Lung (tissue), 12 donors: ENCODE measurements around the gene LRCH3. TPM values are rescaled to one million over a fixed set of nuclear protein-coding genes. Genes with fewer than 3 reads are reported as not detected.

Experiments
- ATAC-seq: fragments of 200-7000 bp; cut with Tn5 transposase; one replicate; pipeline ENCODE4 v1.9.1; 2020; ENCODE audit warnings: moderate number of reproducible peaks; ENCODE audit not compliant: insufficient read depth, low FRiP score
- DNase-seq, 3 donors: peaks; one replicate each; pipeline ENCODE4 v3.0.0-alpha.2; 2013 to 2017
- H3K27ac ChIP-seq, 2 donors: one replicate each; pipeline ENCODE4 v1.5.1; 2013; ENCODE audit warnings: mild to moderate bottlenecking in 2 of 2, moderate library complexity in 2 of 2, control low read depth in 1 of 2, inconsistent platforms in 1 of 2, low read depth in 1 of 2, low read length in 1 of 2
- H3K27me3 ChIP-seq, 3 donors: one replicate each; pipeline ENCODE4 v1.5.1; 2013; ENCODE audit warnings: low read length in 2 of 3; ENCODE audit not compliant: control insufficient read depth in 3 of 3, insufficient read depth in 3 of 3
- H3K36me3 ChIP-seq, 4 donors: one replicate each; pipeline ENCODE4 v1.5.1; 2013; ENCODE audit warnings: low read length in 4 of 4, mild to moderate bottlenecking in 1 of 4, moderate library complexity in 1 of 4; ENCODE audit not compliant: control insufficient read depth in 4 of 4, insufficient read depth in 4 of 4
- H3K4me1 ChIP-seq, 5 donors: one replicate each; pipeline ENCODE4 v1.5.1; 2013; ENCODE audit warnings: low read length in 5 of 5, mild to moderate bottlenecking in 2 of 5, moderate library complexity in 1 of 5; ENCODE audit not compliant: control insufficient read depth in 5 of 5, insufficient read depth in 5 of 5
- H3K4me3 ChIP-seq: one replicate; pipeline ENCODE4 v1.5.1; 2013; ENCODE audit warnings: mild to moderate bottlenecking, control low read depth, moderate library complexity
- H3K9ac ChIP-seq, 2 donors: one replicate each; pipeline ENCODE4 v1.5.1; 2013; ENCODE audit warnings: low read length in 2 of 2, control low read depth in 1 of 2; ENCODE audit not compliant: insufficient read depth in 1 of 2
- H3K9me3 ChIP-seq, 4 donors: one replicate each; pipeline ENCODE4 v1.5.1; 2013; ENCODE audit warnings: low read length in 3 of 4, mild to moderate bottlenecking in 1 of 4, moderate library complexity in 1 of 4; ENCODE audit not compliant: control insufficient read depth in 4 of 4, insufficient read depth in 3 of 4
- WGBS, 2 donors: extraction: QIAGEN DNeasy Blood & Tissue Kit; methylation state at CpG; one replicate each; pipeline ENCODE4 v1.1.7; 2013; 5-methylcytosine and 5-hydroxymethylcytosine counted together
- polyA plus RNA-seq, 2 donors: library from polyadenylated mRNA; stranded (reverse); fragments of 200-250 nt; gene quantifications; one replicate each; pipeline ENCODE4 v1.2.1, GENCODE V29; 2013
- total RNA-seq, 2 donors: library from RNA; depleted of rRNA in 1 of 2; stranded (reverse); fragments of >200 nt in 1 of 2; gene quantifications; one replicate each; pipeline ENCODE4 v1.2.1, GENCODE V29; 2014 to 2021
- TF ChIP-seq, protein P1 (sequence below): IDR thresholded peaks from 2 replicates; pipeline ENCODE4 v1.5.1; 2012; ENCODE audit warnings: mild to moderate bottlenecking; ENCODE audit errors: control extremely low read depth, extremely low read depth
- donor health status: control.
- donor health status: control.
- donor health status: Bipolar disorder and iron deficiency.
- donor health status: healthy.
- donor health status: DM: yes; HTN: yes; CAD: no.

The LRCH3 gene
- total and polyA plus RNA-seq, 4 donors = 7.7 to 228 (median 26.1) TPM

DNA sequence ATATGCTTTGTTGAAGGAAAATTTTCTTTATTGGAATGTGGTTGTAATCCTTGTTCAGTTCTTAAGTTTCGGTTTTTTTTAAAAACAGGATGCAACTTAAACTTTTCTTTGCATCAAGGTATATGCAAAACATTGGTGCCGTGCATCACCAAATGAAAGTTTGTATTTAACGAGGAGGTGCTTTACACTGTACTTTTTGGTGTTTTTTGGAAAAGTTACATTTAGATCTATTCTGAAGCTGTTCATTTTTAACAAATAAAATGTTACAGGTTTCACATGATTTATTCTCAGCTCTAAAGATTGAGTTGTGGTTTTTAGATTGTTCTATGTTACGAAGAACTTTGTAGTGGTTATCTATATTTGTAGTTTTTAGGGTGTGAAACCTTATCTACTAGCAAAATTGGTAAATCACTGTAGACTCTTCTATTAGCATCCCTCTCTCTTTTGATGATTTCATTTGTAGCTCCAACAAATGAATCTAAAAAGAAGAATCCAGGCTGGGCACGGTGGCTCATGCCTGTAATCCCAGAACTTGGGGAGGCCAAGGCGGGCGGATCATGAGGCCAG, 7.0 kb upstream of the LRCH3 start:
- no peak overlapping the region for H3K9ac ChIP-seq
- peaks cover 0 to 5% (median 0%) of the 10 kb centered on the region in 4 donors for H3K9me3 ChIP-seq
- H3K27ac ChIP-seq = no peak overlapping the region
- ATAC-seq (no peak), DNase-seq (no peak)
- H3K4me3 ChIP-seq = no peak overlapping the region
- WGBS, 2 donors = 95 to 96% methylated on average over 7 of the region's 7 CpGs
- H3K36me3 ChIP-seq = peaks cover 9 to 26% (median 16%) of the 10 kb centered on the region in 4 donors
- TF ChIP-seq, protein P1, sequence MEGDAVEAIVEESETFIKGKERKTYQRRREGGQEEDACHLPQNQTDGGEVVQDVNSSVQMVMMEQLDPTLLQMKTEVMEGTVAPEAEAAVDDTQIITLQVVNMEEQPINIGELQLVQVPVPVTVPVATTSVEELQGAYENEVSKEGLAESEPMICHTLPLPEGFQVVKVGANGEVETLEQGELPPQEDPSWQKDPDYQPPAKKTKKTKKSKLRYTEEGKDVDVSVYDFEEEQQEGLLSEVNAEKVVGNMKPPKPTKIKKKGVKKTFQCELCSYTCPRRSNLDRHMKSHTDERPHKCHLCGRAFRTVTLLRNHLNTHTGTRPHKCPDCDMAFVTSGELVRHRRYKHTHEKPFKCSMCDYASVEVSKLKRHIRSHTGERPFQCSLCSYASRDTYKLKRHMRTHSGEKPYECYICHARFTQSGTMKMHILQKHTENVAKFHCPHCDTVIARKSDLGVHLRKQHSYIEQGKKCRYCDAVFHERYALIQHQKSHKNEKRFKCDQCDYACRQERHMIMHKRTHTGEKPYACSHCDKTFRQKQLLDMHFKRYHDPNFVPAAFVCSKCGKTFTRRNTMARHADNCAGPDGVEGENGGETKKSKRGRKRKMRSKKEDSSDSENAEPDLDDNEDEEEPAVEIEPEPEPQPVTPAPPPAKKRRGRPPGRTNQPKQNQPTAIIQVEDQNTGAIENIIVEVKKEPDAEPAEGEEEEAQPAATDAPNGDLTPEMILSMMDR = no peak
- H3K4me1 ChIP-seq = peaks cover 0 to 6% (median 0%) of the 10 kb centered on the region in 5 donors
- H3K27me3 ChIP-seq = no peaks in the 10 kb centered on the region

DNA sequence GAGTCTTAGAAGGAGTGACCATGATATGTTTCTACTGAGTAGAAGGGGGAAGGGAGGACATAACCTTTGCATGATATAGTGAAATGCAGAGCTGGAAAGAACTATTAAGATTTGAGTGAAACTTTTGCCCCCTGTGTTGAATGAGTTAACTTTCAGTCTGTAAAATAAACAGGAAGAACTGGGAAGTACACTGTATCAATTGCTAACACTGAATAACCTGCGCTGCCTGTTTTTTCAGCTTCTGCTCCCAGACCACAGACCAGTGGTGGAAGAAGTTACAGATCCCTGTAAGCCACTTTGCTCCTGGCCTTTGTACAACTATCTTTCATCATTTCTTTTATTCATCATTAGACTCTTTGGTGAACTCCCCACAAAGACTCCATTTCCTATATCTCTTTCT, 3.6 kb upstream of the LRCH3 start:
- peak in 1 of 3 donors; percentile 39 for DNase-seq
- no peaks in the 10 kb centered on the region for H3K27me3 ChIP-seq
- no peak overlapping the region for H3K27ac ChIP-seq
- peaks cover 0 to 8% (median 3%) of the 10 kb centered on the region in 4 donors for H3K36me3 ChIP-seq
- H3K4me1 ChIP-seq = peaks cover 0 to 6% (median 0%) of the 10 kb centered on the region in 5 donors
- no peaks in the 10 kb centered on the region for H3K9me3 ChIP-seq
- no peak for ATAC-seq
- TF ChIP-seq, protein P1 = no peak
- WGBS, 2 donors = 23 to 38% methylated on average over 1 of the region's 1 CpG
- H3K4me3 ChIP-seq = no peak overlapping the region
- H3K9ac ChIP-seq = no peak overlapping the region

DNA sequence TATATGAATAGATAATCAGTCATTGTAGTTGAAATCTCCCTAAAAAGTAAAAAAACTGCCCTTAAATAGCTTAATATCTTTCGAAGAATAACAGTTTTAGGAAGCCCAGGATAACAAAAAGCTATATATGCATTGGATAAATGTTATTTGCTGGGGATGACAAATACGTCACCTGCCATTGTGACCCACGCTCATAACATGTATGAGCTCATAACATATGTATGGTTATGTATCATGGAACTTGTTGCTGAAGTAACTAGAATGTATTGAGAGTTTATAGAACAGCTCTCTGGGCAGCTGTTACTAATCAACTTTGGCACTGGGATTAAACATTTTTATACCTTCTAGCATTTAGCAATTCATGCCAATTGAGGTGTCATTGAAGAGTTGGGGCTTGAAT, 1.7 kb upstream of the LRCH3 start:
- Histone ChIP-seq H3K27ac (no peak overlapping the region), H3K9me3 (no peaks in the 10 kb centered on the region), H3K4me3 (no peak overlapping the region), H3K9ac (no peak overlapping the region), H3K27me3 (no peaks in the 10 kb centered on the region), H3K4me1 (peaks cover 0 to 21% (median 6%) of the 10 kb centered on the region in 5 donors), H3K36me3 (peaks cover 0 to 3% (median 1%) of the 10 kb centered on the region in 4 donors)
- no peak for DNase-seq
- TF ChIP-seq, protein P1 = no peak
- 94 to 96% methylated on average over 3 of the region's 3 CpGs for WGBS, 2 donors
- no peak for ATAC-seq

DNA sequence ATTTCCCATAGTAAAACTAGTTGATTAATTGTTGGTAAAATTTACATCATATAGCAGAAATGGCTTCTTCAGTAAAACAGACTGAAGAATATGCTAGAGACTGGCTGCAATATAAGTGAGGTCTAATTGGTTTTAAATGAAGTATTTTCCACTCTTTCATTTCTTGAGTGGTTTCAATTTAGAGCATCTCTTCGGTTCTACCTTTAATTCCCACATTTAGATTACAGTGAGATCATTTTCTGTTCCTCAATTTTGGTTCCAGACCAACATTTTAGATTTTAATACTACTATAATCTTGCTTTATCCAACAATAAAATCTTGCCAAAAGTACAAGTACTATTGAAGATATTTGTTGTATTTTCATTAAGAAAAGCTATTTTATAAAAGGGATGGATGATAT, 1.0 kb upstream of the LRCH3 start:
- TF ChIP-seq, protein P1 = no peak
- DNase-seq = no peak

More for the DNA sequence above, 1.0 kb upstream of the LRCH3 start:
- H3K9ac ChIP-seq = no peak overlapping the region
- H3K27me3 ChIP-seq = no peaks in the 10 kb centered on the region
- H3K9me3 ChIP-seq = no peaks in the 10 kb centered on the region
- WGBS, 2 donors = 69 to 78% methylated on average over 1 of the region's 1 CpG
- peaks cover 0 to 22% (median 6%) of the 10 kb centered on the region in 5 donors for H3K4me1 ChIP-seq
- ATAC-seq = no peak
- no peak overlapping the region for H3K4me3 ChIP-seq
- no peak overlapping the region for H3K27ac ChIP-seq
- H3K36me3 ChIP-seq = peaks cover 0 to 3% (median under 1%) of the 10 kb centered on the region in 4 donors
